MM.1S (cell line): ENCODE results near the gene KIAA1671.

Source experiments
- EZH2phosphoT487 ChIP-seq: fragments of 300-600 bp; sonication (generic); IDR thresholded peaks from 2 replicates; pipeline ENCODE4 v1.6.1; 2018; ENCODE audit warnings: antibody characterized with exemption, low read length
- TF ChIP-seq, protein P1 (sequence below): fragments of 300-600 bp; sonication (generic); IDR thresholded peaks from 2 replicates; pipeline ENCODE4 v1.5.1; 2016; ENCODE audit warnings: antibody characterized with exemption, low read length, mixed read lengths

DNA sequence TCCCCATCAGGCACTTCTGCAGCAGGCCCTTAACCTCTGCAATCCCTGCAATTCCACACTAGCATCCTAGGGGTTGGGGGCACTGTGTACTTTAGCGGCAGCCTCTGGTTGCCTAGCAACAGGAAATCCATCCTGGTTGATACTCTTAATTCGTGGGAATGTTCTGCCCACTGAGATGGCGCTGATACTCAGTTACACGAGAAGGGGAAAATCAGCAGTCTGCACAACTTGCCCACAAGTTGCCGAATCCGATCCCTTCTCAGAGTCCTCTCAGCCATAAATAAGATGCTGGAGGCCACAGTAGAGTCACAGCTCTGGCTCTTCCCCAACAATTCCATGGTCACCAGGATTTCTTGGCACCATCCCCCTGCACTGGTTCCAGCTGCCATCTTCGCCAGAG is 189.6 kb downstream of the KIAA1671 start:
- TF ChIP-seq, protein P1, sequence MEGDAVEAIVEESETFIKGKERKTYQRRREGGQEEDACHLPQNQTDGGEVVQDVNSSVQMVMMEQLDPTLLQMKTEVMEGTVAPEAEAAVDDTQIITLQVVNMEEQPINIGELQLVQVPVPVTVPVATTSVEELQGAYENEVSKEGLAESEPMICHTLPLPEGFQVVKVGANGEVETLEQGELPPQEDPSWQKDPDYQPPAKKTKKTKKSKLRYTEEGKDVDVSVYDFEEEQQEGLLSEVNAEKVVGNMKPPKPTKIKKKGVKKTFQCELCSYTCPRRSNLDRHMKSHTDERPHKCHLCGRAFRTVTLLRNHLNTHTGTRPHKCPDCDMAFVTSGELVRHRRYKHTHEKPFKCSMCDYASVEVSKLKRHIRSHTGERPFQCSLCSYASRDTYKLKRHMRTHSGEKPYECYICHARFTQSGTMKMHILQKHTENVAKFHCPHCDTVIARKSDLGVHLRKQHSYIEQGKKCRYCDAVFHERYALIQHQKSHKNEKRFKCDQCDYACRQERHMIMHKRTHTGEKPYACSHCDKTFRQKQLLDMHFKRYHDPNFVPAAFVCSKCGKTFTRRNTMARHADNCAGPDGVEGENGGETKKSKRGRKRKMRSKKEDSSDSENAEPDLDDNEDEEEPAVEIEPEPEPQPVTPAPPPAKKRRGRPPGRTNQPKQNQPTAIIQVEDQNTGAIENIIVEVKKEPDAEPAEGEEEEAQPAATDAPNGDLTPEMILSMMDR, result no peak
- no peak for TF ChIP-seq EZH2phosphoT487
